Ovary (tissue), 9 donors: ENCODE results near the gene TOP2A. TPM values are rescaled to one million over a fixed set of nuclear protein-coding genes. Genes with fewer than 3 reads are reported as not detected.
A peak's percentile ranks its signal among the peaks of the same experiment; 100 is the strongest.

Source experiments
- DNase-seq, 5 donors: peaks; one replicate each; pipeline ENCODE4 v3.0.0-alpha.2; 2019 to 2020
- H3K27ac ChIP-seq, 2 donors: fragments of 200-600 bp; one replicate each; pipeline versions ENCODE4 v1.5.1 to v1.8.0; 2019 to 2022
- H3K27me3 ChIP-seq: fragments of 200-600 bp; one replicate; pipeline ENCODE4 v1.8.0; 2022
- H3K36me3 ChIP-seq: fragments of 200-600 bp; sonication (generic); one replicate; pipeline ENCODE4 v1.5.1; 2019
- H3K4me1 ChIP-seq: one replicate; pipeline ENCODE4 v1.8.1; 2013; ENCODE audit warnings: mild to moderate bottlenecking, moderate library complexity; ENCODE audit not compliant: insufficient read depth
- H3K4me3 ChIP-seq: fragments of 200-600 bp; sonication (generic); one replicate; pipeline ENCODE4 v1.5.1; 2017
- H3K9me3 ChIP-seq, 2 donors: fragments of 200-600 bp in 1 of 2; sonication (generic) in 1 of 2; one replicate each; pipeline versions ENCODE4 v1.5.1 to v1.8.1; 2013 to 2019; ENCODE audit warnings: mild to moderate bottlenecking in 1 of 2, moderate library complexity in 1 of 2
- EP300 ChIP-seq: sonication (generic); formaldehyde crosslinking; IDR thresholded peaks from one replicate; pipeline ENCODE4 v1.6.1; 2017; ENCODE audit warnings: antibody characterized with exemption
- POLR2A ChIP-seq: fragments of 450-650 bp; IDR thresholded peaks from one replicate; pipeline ENCODE4 v1.6.1; 2017; ENCODE audit warnings: antibody characterized with exemption, mild to moderate bottlenecking, moderate library complexity
- WGBS, 3 donors: extraction: QIAGEN DNeasy Blood & Tissue Kit in 1 of 3; methylation state at CpG; one replicate each; pipeline versions ENCODE4 v1.1.5 to v1.1.7; 2013 to 2017; 5-methylcytosine and 5-hydroxymethylcytosine counted together
- intact Hi-C, 4 donors: fragments of 100-400 bp; cut with DNase I; formaldehyde crosslinking; loops; one replicate each; pipeline versions ENCODE4 v1.11.0 to v1.15.1; 2022 to 2023
- polyA plus RNA-seq, 2 donors: library from polyadenylated mRNA; stranded (reverse); fragments of 200-250 nt in 1 of 2; fragments of 350-450 nt in 1 of 2; fragmentation: Illumina TruSeq in 1 of 2; extraction: RNeasy Lipid Tissue Mini Kit (QIAGEN cat#74804) in 1 of 2; gene quantifications; one replicate each; pipeline ENCODE4 v1.2.3, GENCODE V29; 2013 to 2014
- total RNA-seq, 7 donors: library from RNA; depleted of rRNA in 2 of 7; stranded (reverse); fragments of >200 nt in 2 of 7; fragmentation: NEBNext Ultra II Directional in 3 of 7; extraction: Animal tissue kit (Norgen Biotek cat#: 25700) in 3 of 7; gene quantifications; one replicate each; pipeline versions ENCODE4 v1.1.0 to v1.2.4, GENCODE V29; 2016 to 2023
- TF ChIP-seq, protein P1 (sequence below), 3 donors: fragments of 450-650 bp in 2 of 3; fragments of 200-600 bp in 1 of 3; IDR thresholded peaks; one replicate each; pipeline versions ENCODE4 v1.5.1 to v1.8.0; 2016 to 2022; ENCODE audit warnings: antibody characterized with exemption in 3 of 3, mild to moderate bottlenecking in 1 of 3
- donor health status: DM: no; HTN: no; CAD: no; lungs with moderate emphysema.
- donor health status: DM: no; HTN: no; CAD: no.
- donor health status: Bipolar disorder and iron deficiency.
- donor health status: DM: yes; HTN: yes; CAD: no.
- donor health status: DM: no; HTN: no; CAD: no.
- donor health status: DM: yes; HTN: yes; CAD: no.

TOP2A gene
- total and polyA plus RNA-seq, 9 donors = 0.36 to 4.5 (median 1.2) TPM

DNA sequence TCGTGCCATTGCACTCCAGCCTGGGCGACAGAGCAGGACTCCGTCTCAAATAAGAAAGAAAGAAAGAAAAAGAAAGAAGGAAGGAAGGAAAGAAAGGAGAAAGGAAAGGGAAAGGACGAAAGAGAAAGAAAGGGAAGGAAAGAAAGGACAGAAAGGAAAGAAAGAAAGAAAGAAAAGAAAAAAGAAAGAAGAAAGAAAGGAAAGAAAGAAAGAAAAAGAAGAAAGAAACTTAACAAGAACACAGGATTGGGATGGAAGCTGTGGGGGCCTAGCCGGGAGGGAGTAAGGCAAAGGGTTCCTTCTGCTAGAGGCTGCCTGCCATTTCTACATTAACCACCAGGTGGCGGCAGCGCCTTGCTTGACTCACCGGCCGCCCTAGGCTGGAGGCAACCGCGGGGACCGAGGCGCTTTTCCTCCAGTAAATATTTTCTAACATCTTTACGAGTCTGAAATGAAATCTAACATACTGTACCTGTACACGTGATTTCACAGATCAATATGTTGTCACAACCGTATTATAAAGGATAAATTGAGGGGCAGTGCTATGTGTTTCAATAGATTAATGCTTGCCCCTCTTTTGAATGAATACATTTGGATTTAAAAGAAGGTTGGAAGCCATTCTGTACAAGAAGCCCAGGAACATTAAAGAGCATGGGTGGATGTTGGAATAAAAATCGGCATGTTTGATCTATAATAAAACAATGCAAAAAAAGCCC lies 59.2 kb downstream of the TOP2A start:
- no peak overlapping the region for H3K27ac ChIP-seq
- H3K4me3 ChIP-seq = no peak overlapping the region
- H3K27me3 ChIP-seq = no peaks in the 10 kb centered on the region
- TF ChIP-seq POLR2A (no peak), EP300 (no peak)
- TF ChIP-seq, protein P1, sequence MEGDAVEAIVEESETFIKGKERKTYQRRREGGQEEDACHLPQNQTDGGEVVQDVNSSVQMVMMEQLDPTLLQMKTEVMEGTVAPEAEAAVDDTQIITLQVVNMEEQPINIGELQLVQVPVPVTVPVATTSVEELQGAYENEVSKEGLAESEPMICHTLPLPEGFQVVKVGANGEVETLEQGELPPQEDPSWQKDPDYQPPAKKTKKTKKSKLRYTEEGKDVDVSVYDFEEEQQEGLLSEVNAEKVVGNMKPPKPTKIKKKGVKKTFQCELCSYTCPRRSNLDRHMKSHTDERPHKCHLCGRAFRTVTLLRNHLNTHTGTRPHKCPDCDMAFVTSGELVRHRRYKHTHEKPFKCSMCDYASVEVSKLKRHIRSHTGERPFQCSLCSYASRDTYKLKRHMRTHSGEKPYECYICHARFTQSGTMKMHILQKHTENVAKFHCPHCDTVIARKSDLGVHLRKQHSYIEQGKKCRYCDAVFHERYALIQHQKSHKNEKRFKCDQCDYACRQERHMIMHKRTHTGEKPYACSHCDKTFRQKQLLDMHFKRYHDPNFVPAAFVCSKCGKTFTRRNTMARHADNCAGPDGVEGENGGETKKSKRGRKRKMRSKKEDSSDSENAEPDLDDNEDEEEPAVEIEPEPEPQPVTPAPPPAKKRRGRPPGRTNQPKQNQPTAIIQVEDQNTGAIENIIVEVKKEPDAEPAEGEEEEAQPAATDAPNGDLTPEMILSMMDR (IDR thresholded peaks at IDR 0.05) = peak; percentile 94 to 97 (median 95)
- H3K4me1 ChIP-seq = peaks cover 6% of the 10 kb centered on the region
- intact Hi-C loops = loop anchor here in 3 of 4 donors (5.0 to 10.0 kb wide), 5 partner anchors 154 to 196 kb away; no protein-coding TSS in a partner anchor
- 10 to 12% (median 10%) methylated on average over 17 of the region's 17 CpGs for WGBS, 3 donors
- DNase-seq = peak; percentile 83 to 94 (median 93)
- H3K36me3 ChIP-seq = no peaks in the 10 kb centered on the region
- no peaks in the 10 kb centered on the region for H3K9me3 ChIP-seq

DNA sequence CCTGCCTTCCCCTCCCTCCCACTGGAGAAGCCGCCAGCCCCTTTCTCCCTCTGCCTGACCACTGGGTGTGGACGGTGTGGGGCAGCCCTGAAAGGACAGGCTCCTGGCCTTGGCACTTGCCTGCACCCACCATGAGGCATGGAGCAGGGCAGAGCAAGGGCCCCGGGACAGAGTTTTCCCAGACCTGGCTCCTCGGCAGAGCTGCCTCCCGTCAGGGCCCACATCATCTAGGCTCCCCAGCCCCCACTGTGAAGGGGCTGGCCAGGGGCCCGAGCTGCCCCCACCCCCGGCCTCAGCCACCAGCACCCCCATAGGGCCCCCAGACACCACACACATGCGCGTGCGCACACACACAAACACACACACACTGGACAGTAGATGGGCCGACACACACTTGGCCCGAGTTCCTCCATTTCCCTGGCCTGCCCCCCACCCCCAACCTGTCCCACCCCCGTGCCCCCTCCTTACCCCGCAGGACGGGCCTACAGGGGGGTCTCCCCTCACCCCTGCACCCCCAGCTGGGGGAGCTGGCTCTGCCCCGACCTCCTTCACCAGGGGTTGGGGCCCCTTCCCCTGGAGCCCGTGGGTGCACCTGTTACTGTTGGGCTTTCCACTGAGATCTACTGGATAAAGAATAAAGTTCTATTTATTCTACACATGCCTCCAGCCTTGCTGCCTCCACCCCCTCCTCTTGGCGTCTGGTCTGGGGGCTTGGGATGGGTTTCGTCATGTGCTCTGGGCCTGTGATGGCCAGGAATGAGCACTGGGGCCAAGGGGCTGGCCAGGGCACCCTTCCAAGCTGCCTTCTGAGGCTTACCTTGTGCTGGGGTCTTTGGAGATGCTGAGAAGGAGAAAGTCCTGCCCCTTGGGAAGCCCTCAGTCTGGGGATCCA lies 60.5 kb downstream of the TOP2A start:
- intact Hi-C loops = loop anchor here in 3 of 4 donors (5.0 to 10.0 kb wide), 5 partner anchors 152 to 198 kb away; no protein-coding TSS in a partner anchor
- peak in 3 of 5 donors; percentile 46 to 56 (median 54) for DNase-seq
- WGBS, 3 donors = 48 to 58% (median 50%) methylated on average over 18 to 19 of the region's 19 CpGs
- peaks cover 3% of the 10 kb centered on the region for H3K4me1 ChIP-seq
- H3K27me3 ChIP-seq = no peaks in the 10 kb centered on the region
- TF ChIP-seq, protein P1 (IDR thresholded peaks at IDR 0.05) = no peak
- TF ChIP-seq POLR2A = no peak
- TF ChIP-seq EP300 = no peak
- H3K36me3 ChIP-seq = no peaks in the 10 kb centered on the region
- peak overlapping the region in 1 of 2 donors; percentile 42 for H3K27ac ChIP-seq
- H3K4me3 ChIP-seq = no peak overlapping the region
- no peaks in the 10 kb centered on the region for H3K9me3 ChIP-seq

DNA sequence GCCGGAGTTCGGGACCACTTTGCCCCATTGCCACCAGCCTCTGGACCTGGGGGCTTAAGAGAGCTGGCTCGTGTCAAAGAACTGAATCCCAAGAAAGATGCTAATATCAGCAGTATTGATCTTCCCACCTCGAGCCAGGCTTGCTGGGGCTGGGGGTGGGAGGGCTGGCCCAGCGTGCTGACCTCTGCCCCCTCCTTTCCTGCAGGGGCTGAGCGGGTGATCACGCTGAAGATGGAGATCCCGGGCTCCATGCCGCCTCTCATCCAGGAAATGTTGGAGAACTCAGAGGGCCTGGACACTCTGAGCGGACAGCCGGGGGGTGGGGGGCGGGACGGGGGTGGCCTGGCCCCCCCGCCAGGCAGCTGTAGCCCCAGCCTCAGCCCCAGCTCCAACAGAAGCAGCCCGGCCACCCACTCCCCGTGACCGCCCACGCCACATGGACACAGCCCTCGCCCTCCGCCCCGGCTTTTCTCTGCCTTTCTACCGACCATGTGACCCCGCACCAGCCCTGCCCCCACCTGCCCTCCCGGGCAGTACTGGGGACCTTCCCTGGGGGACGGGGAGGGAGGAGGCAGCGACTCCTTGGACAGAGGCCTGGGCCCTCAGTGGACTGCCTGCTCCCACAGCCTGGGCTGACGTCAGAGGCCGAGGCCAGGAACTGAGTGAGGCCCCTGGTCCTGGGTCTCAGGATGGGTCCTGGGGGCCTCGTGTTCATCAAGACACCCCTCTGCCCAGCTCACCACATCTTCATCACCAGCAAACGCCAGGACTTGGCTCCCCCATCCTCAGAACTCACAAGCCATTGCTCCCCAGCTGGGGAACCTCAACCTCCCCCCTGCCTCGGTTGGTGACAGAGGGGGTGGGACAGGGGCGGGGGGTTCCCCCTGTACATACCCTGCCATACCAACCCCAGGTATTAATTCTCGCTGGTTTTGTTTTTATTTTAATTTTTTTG lies 61.6 kb downstream of the TOP2A start:
- Histone ChIP-seq H3K4me3 (no peak overlapping the region), H3K9me3 (no peaks in the 10 kb centered on the region), H3K36me3 (no peaks in the 10 kb centered on the region), H3K27ac (peak overlapping the region; percentile 14 to 18), H3K27me3 (no peaks in the 10 kb centered on the region), H3K4me1 (peaks cover 3% of the 10 kb centered on the region)
- TF ChIP-seq EP300 (no peak), POLR2A (no peak)
- TF ChIP-seq, protein P1 (IDR thresholded peaks at IDR 0.05) = no peak
- intact Hi-C loops = loop anchor here in 3 of 4 donors (2.0 to 10.0 kb wide), 7 partner anchors 53 to 199 kb away; no protein-coding TSS in a partner anchor
- DNase-seq = peak; percentile 53 to 80 (median 63)
- WGBS, 3 donors = 48 to 64% (median 52%) methylated on average over 22 to 33 of the region's 33 CpGs
